ENCODE data around the gene ST6GAL2.

GRCh38 chr2:106849253-106849652, 36.7 kb downstream of the ST6GAL2 start:
- no peak for TF ChIP-seq CTCF (IDR thresholded peaks at IDR 0.05)
- TF ChIP-seq POLR2AphosphoS5 (IDR thresholded peaks at IDR 0.05) = no peak

Measured in breast epithelium (tissue), 3 donors.